GM18861 (cell line): Measurements from ENCODE around the gene HDX.
"Not testable (repeated sequence)": the region's sequence is repeated elsewhere in the genome, so short reads cannot be mapped to it uniquely, and the experiment has no call there.

Experiments used
- ATAC-seq: cut with Tn5 transposase; IDR thresholded peaks from one replicate; pipeline ENCODE4 v1.9.1; 2021; ENCODE audit not compliant: unreplicated experiment

Gene HDX

GRCh38 chrX:84340968-84341367 lies 161.3 kb downstream of the HDX start:
- ATAC-seq: no peak

GRCh38 chrX:84339507-84340364 lies 162.5 kb downstream of the HDX start:
- peak; percentile 80 for ATAC-seq

GRCh38 chrX:84336646-84337045 lies 165.6 kb downstream of the HDX start:
- no peak for ATAC-seq

- no peak for ATAC-seq
Measured at GRCh38 chrX:84335121-84335520, 167.1 kb downstream of the HDX start.

- peak; percentile 65 for ATAC-seq
Measured at GRCh38 chrX:84322083-84322827, 180.0 kb downstream of the HDX start.

GRCh38 chrX:84320614-84321013 lies 181.6 kb downstream of the HDX start:
- ATAC-seq: no peak

- no peak for ATAC-seq
Measured at GRCh38 chrX:84320023-84320422, 182.2 kb downstream of the HDX start.

- ATAC-seq: no peak
Measured at GRCh38 chrX:84318661-84319060, 183.6 kb downstream of the HDX start.

GRCh38 chrX:84315946-84316345 lies 186.3 kb downstream of the HDX start:
- ATAC-seq: not testable (repeated sequence)
